ENCODE results near the gene GPRC5C.

DNA sequence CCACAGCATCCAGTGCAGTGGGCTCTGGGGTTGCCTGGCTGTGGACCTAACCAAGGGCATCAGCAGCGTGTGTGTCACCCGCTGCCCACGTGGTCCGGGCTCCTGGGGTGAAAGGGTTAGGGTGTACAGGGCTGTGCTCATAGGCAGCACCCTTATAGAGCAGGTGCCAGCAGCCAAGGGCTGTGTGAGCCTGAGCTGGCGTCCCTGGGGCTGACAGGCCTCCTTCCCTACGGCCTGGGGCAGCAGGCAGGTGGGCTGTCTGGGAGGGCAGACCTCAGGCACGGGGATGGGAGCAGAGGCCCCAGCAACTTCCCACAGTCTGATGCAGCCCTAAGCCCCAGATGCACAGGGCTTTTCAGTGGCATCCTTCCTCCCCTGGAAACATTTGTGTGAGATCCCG, 48.4 kb downstream of the GPRC5C start:
- TF ChIP-seq, protein P1, sequence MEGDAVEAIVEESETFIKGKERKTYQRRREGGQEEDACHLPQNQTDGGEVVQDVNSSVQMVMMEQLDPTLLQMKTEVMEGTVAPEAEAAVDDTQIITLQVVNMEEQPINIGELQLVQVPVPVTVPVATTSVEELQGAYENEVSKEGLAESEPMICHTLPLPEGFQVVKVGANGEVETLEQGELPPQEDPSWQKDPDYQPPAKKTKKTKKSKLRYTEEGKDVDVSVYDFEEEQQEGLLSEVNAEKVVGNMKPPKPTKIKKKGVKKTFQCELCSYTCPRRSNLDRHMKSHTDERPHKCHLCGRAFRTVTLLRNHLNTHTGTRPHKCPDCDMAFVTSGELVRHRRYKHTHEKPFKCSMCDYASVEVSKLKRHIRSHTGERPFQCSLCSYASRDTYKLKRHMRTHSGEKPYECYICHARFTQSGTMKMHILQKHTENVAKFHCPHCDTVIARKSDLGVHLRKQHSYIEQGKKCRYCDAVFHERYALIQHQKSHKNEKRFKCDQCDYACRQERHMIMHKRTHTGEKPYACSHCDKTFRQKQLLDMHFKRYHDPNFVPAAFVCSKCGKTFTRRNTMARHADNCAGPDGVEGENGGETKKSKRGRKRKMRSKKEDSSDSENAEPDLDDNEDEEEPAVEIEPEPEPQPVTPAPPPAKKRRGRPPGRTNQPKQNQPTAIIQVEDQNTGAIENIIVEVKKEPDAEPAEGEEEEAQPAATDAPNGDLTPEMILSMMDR (IDR thresholded peaks at IDR 0.05) = no peak
- TF ChIP-seq POLR2A (IDR thresholded peaks at IDR 0.05; ENCODE audit: low read depth) (no peak), POLR2AphosphoS5 (IDR thresholded peaks at IDR 0.05) (no peak)

Measured in esophagus muscularis mucosa (tissue), 3 donors.